Uterus (tissue), 4 donors: ENCODE results near the gene POM121L12. TPM values are rescaled to one million over a fixed set of nuclear protein-coding genes. Genes with fewer than 3 reads are reported as not detected.

Experiments
- DNase-seq, 2 donors: peaks; one replicate each; pipeline ENCODE4 v3.0.0-alpha.2; 2019 to 2020
- H3K27ac ChIP-seq, 2 donors: fragments of 200-600 bp; sonication (generic); 1 replicate in 1 of 2; 2 replicates in 1 of 2; pipeline ENCODE4 v1.5.1; 2016 to 2018
- H3K27me3 ChIP-seq, 2 donors: fragments of 200-600 bp; sonication (generic); one replicate each; pipeline ENCODE4 v1.5.1; 2018 to 2019; ENCODE audit warnings: control low read depth in 1 of 2
- H3K36me3 ChIP-seq, 2 donors: fragments of 200-600 bp; sonication (generic); one replicate each; pipeline ENCODE4 v1.5.1; 2019; ENCODE audit warnings: control low read depth in 1 of 2
- H3K4me1 ChIP-seq, 2 donors: fragments of 200-600 bp; sonication (generic); one replicate each; pipeline ENCODE4 v1.5.1; 2018 to 2019; ENCODE audit warnings: control low read depth in 1 of 2
- H3K4me3 ChIP-seq, 2 donors: fragments of 200-600 bp; sonication (generic); 1 replicate in 1 of 2; 2 replicates in 1 of 2; pipeline ENCODE4 v1.5.1; 2018 to 2019; ENCODE audit warnings: mild to moderate bottlenecking in 1 of 2
- H3K9me3 ChIP-seq, 2 donors: fragments of 200-600 bp; sonication (generic); one replicate each; pipeline ENCODE4 v1.5.1; 2019; ENCODE audit warnings: control low read depth in 1 of 2
- POLR2A ChIP-seq, 2 donors: fragments of 450-650 bp; IDR thresholded peaks; one replicate each; pipeline ENCODE4 v1.6.1; 2016; ENCODE audit warnings: antibody characterized with exemption in 2 of 2, mild to moderate bottlenecking in 1 of 2, moderate library complexity in 1 of 2
- intact Hi-C: fragments of 100-400 bp; cut with DNase I; formaldehyde crosslinking; loops from one replicate; pipeline ENCODE4 v1.15.1; 2023; ENCODE audit warnings: low total_unique reads
- total RNA-seq, 4 donors: library from RNA; depleted of rRNA in 3 of 4; stranded (reverse); fragments of >200 nt in 3 of 4; gene quantifications; one replicate each; pipeline versions ENCODE4 v1.1.0 to v1.2.4, GENCODE V29; 2014 to 2023
- TF ChIP-seq, protein P1 (sequence below), 4 experiments: fragments of 200-600 bp in 2 of 4; fragments of 450-650 bp in 2 of 4; sonication (generic) in 2 of 4; IDR thresholded peaks; one replicate each; pipeline ENCODE4 v1.5.1; 2016 to 2019; ENCODE audit warnings: antibody characterized with exemption in 4 of 4, mild to moderate bottlenecking in 2 of 4, moderate library complexity in 1 of 4
- donor health status: DM: yes; HTN: yes; CAD: no.

The POM121L12 gene
- total RNA-seq: not detected

DNA sequence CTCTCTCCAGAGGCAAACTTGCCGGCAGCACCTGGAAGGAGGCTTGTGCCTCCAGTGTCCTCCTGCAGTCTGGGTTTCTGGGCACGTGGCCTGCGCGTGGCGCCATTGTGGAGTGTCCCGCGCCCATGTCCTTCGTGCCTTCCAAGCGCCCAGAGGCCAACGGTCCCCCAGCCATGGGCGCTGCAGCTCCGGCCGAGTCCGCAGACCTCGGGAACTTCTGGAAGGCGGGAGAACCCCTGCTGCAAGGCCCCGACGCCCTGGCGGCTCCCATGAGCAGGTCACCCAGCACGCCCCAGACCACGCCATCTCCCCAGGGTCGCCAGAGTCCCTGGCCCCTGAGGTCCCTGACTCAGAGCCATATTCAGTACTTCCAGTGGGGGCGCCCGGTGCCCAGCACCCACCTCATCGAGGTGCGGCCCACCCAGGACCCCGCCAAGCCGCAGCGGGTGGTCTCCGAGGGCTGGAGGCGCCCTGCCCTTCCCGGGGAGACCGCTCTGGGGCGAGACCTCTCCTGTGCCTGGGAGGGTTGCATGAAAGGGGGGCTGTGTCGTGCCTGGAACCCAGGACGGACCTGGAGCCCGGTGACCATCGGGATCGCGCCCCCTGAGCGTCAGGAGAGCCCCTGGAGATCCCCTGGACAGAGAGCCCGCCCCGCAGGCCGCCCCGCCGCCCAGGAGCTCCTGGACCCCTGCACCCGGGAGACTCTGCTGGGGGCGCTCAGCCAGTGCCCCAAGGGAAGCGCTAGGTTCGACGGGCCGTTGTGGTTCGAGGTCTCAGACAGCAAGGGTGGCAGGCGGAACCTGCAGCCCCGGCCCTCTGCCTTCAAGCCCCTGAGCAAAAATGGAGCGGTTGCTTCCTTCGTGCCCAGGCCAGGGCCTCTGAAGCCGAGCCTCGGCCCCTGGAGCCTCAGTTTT, at the start of gene POM121L12:
POM121L12 (plus strand) TSS at position 135 of the 914 bp plus-strand sequence; CDS start at position 174, 39 bp downstream.
- Histone ChIP-seq H3K27me3 (no peaks in the 10 kb centered on the region), H3K9me3 (no peaks in the 10 kb centered on the region), H3K27ac (no peak within 1 kb of the TSS), H3K36me3 (no peaks in the 10 kb centered on the region), H3K4me1 (no peaks in the 10 kb centered on the region), H3K4me3 (no peak within 1 kb of the TSS)
- TF ChIP-seq POLR2A (IDR thresholded peaks at IDR 0.05): no peak
- TF ChIP-seq, protein P1, sequence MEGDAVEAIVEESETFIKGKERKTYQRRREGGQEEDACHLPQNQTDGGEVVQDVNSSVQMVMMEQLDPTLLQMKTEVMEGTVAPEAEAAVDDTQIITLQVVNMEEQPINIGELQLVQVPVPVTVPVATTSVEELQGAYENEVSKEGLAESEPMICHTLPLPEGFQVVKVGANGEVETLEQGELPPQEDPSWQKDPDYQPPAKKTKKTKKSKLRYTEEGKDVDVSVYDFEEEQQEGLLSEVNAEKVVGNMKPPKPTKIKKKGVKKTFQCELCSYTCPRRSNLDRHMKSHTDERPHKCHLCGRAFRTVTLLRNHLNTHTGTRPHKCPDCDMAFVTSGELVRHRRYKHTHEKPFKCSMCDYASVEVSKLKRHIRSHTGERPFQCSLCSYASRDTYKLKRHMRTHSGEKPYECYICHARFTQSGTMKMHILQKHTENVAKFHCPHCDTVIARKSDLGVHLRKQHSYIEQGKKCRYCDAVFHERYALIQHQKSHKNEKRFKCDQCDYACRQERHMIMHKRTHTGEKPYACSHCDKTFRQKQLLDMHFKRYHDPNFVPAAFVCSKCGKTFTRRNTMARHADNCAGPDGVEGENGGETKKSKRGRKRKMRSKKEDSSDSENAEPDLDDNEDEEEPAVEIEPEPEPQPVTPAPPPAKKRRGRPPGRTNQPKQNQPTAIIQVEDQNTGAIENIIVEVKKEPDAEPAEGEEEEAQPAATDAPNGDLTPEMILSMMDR (IDR thresholded peaks at IDR 0.05): no peak
- intact Hi-C loops: no loop called here
- no peak for DNase-seq

DNA sequence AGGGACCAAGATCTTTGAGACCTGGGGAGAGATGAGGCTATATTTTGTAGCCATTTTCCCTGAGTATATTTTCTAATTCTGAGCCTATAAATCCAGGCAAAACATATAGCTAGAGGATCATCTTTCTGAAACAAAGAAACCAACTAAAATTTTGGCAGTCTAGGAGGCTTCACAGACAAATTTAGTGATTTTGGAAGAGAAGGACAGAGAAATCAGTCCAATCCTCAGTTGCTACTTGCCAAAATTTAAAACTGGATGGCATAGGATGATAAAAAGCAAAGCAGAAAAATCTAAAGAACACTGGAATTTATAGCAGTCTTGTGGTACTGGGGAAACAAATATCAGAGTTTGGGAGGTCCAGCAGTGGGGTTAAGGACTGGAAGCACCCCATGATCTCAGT, 43.4 kb upstream of the POM121L12 start:
- intact Hi-C loops: no loop called here
- TF ChIP-seq, protein P1 (IDR thresholded peaks at IDR 0.05): no peak
- TF ChIP-seq POLR2A (IDR thresholded peaks at IDR 0.05): no peak

DNA sequence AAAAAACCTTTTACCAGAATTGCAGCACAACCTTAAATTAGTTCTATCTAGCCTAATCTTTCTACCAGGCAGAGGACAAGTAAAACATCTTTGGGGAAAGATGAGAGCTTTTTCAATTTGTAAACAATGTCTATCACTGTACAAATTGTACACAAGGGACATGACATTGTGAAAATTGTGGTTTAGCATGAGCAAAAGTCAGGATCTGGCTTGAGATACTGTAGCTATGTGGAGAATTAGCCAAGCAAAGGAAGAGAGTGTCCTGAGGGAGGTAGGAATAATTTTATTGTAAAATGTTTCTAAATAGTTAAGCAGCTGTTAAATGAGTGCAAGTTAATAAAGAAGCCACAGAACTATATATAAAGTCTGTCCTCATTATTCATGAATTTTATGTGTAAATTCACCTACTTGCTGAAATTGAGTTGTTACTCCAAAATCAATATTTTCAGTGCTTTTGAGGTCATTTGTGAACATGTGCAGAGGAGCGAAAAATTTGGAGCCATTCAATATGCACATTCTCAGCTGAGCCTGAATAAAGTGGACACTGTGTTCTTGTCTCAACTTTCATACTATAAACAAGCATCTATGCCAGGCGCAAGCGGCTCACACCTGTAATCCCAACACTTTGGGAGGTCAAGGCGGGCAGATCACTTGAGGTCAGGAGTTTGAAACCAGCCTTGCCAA, 42.8 kb upstream of the POM121L12 start:
- H3K27ac ChIP-seq: no peak overlapping the region
- H3K36me3 ChIP-seq: no peaks in the 10 kb centered on the region
- no peaks in the 10 kb centered on the region for H3K4me1 ChIP-seq
- no peaks in the 10 kb centered on the region for H3K27me3 ChIP-seq
- DNase-seq: no peak
- TF ChIP-seq, protein P1 (IDR thresholded peaks at IDR 0.05): no peak
- TF ChIP-seq POLR2A (IDR thresholded peaks at IDR 0.05): no peak
- no peak overlapping the region for H3K4me3 ChIP-seq
- intact Hi-C loops: no loop called here
- no peaks in the 10 kb centered on the region for H3K9me3 ChIP-seq

More for the DNA sequence above, 43.4 kb upstream of the POM121L12 start:
- Histone ChIP-seq H3K27me3 (no peaks in the 10 kb centered on the region), H3K36me3 (no peaks in the 10 kb centered on the region), H3K4me3 (no peak overlapping the region), H3K4me1 (no peaks in the 10 kb centered on the region), H3K9me3 (no peaks in the 10 kb centered on the region), H3K27ac (no peak overlapping the region)
- no peak for DNase-seq

DNA sequence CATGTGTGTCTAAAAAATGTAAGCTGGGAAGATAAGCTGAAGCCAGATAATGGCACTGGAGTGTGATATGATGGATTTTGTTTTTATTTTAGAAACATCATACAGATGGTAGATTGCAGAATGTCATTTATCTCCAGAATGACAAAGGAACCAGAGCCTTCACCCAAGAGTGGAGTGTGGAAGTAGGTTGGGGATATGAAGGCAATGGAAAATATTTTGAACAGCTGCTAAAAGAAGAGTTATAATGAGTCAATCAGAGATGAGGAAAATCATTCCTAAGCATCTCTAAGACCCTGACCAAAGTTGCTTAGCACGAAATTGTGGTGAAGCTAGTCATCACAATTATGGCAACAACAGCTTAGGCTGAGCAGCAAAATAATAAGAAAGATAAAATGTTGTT, 39.8 kb upstream of the POM121L12 start:
- Histone ChIP-seq H3K9me3 (no peaks in the 10 kb centered on the region), H3K27ac (no peak overlapping the region), H3K4me3 (no peak overlapping the region), H3K27me3 (no peaks in the 10 kb centered on the region), H3K4me1 (no peaks in the 10 kb centered on the region), H3K36me3 (no peaks in the 10 kb centered on the region)
- DNase-seq: no peak
- no peak for TF ChIP-seq POLR2A (IDR thresholded peaks at IDR 0.05)
- TF ChIP-seq, protein P1 (IDR thresholded peaks at IDR 0.05): no peak
- intact Hi-C loops: no loop called here

DNA sequence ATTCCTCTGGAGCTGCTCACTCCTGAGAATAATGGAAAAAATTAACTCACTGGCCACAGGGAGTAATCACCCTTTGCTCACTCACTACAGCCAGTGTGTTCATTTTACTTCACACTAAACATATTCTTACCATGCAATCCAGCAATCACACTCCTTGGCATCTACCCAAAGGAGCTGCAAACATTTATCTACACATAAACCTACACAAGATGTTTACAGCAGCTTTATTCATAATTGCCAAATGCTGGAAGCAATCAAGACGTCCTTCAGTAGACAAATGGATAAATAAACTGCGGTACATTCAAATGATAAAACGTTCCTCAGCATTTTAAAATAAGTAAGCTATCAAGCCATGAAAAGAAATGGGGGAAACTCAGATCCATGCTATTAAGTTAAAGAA, 34.2 kb upstream of the POM121L12 start:
- no peaks in the 10 kb centered on the region for H3K9me3 ChIP-seq
- H3K27me3 ChIP-seq: no peaks in the 10 kb centered on the region
- intact Hi-C loops: no loop called here
- no peaks in the 10 kb centered on the region for H3K36me3 ChIP-seq
- no peak overlapping the region for H3K27ac ChIP-seq
- no peak overlapping the region for H3K4me3 ChIP-seq
- H3K4me1 ChIP-seq: no peaks in the 10 kb centered on the region
- no peak for DNase-seq
- TF ChIP-seq POLR2A (IDR thresholded peaks at IDR 0.05): no peak
